Bronchial epithelial cell (primary cell): Measurements from ENCODE around the gene FGFR3. TPM values are rescaled to one million over a fixed set of nuclear protein-coding genes. Genes with fewer than 3 reads are reported as not detected.

ENCODE experiments used
- DNase-seq: peaks from one replicate; pipeline ENCODE4 v3.0.0-alpha.2; 2010; ENCODE audit warnings: low read depth
- FAIRE-seq: peaks from 2 replicates; lab custom pipeline; 2011; peaks lifted over from hg19 to GRCh38; lab: Jason Lieb, UNC
- H3K27me3 ChIP-seq: 2 replicates; pipeline ENCODE4 v1.5.1; 2011; ENCODE audit warnings: low read length; ENCODE audit not compliant: control insufficient read depth, insufficient read depth
- H3K36me3 ChIP-seq: 2 replicates; pipeline ENCODE4 v1.5.1; 2011; ENCODE audit warnings: low read length; ENCODE audit not compliant: control insufficient read depth, insufficient read depth
- H3K4me3 ChIP-seq: 2 replicates; pipeline ENCODE4 v1.5.1; 2011; ENCODE audit warnings: mild to moderate bottlenecking, low read depth, low read length, control low read depth
- CTCF ChIP-seq: IDR thresholded peaks from 2 replicates; pipeline ENCODE4 v1.5.1; 2011; ENCODE audit warnings: mild to moderate bottlenecking, moderate library complexity, low read length, control low read depth, inconsistent platforms; ENCODE audit not compliant: insufficient read depth, severe bottlenecking
- total RNA-seq: library from RNA; depleted of rRNA; stranded (reverse); fragments of >200 nt; gene quantifications from 2 replicates; pipeline ENCODE4 v1.2.1, GENCODE V29; 2014

The FGFR3 gene
- total RNA-seq, 1 donor from 2014 or later, result 29.0 TPM

DNA sequence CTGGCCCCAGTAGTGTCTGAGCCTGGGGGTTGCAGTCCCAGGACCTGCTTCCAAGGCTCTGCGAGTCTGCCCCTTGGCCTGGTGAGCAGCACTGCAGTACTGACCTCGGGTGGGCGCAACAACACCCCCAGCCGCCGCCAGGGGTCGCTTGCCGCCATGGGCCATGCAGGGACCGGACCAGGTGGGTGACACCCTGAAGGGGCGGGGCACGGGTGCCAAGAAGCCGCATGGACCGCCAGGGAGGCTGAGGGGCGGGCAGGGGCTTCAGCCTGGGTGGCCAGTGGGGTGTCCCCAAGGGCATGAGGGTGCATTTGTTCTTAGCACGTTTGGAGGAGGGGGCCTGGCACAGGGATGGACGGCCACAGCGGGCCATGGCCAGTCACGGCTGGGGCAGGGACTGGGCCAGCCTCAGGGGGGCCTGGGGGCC, 46.8 kb upstream of the FGFR3 start:
- H3K27me3 ChIP-seq, result no peaks in the 10 kb centered on the region
- DNase-seq (peak; percentile 42), FAIRE-seq (no peak)
- TF ChIP-seq CTCF, result peak; percentile 83
- H3K4me3 ChIP-seq, result no peak overlapping the region
- H3K36me3 ChIP-seq, result no peaks in the 10 kb centered on the region

DNA sequence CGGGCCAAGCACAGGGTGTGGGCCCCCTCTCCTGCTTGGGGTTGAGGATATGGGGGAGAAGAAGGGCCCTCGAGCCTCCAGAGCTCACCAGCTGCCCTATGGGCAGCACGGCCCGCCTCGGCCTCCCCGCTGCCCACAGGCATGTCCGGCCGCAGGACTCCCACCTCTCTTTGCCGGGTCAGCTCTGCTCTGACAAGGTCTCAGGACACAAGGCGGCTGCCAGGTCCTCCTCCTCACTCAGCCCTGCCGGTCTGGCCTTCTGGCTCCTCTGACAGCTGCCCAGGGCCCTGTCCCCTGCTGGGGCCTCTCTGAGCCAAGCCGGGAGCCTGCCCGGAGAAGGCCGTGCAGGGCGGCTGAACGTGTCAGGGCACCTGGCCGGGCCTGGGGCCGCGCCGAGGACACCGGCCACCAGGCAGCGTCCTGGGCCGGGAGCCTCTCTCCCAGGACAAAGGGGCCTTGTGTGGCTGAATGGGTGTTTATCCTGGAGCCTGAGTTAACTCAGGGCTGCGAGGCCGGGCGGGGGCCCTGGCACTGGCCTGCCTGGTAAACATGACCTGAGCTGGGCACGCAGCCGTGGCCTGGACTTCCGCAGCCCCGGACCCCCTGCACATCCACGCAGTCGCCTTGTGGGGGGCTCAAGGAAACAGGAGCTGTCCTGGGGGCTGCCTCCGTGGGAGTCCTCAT, 46.0 kb upstream of the FGFR3 start:
- TF ChIP-seq CTCF, result no peak
- no peaks in the 10 kb centered on the region for H3K36me3 ChIP-seq
- DNase-seq, result no peak
- no peaks in the 10 kb centered on the region for H3K27me3 ChIP-seq
- no peak overlapping the region for H3K4me3 ChIP-seq
- FAIRE-seq, result no peak

GRCh38 chr4:1747603-1747967, 45.5 kb upstream of the FGFR3 start:
- DNase-seq (no peak), FAIRE-seq (no peak)
- no peak overlapping the region for H3K4me3 ChIP-seq
- no peaks in the 10 kb centered on the region for H3K27me3 ChIP-seq
- H3K36me3 ChIP-seq, result no peaks in the 10 kb centered on the region
- TF ChIP-seq CTCF, result no peak

DNA sequence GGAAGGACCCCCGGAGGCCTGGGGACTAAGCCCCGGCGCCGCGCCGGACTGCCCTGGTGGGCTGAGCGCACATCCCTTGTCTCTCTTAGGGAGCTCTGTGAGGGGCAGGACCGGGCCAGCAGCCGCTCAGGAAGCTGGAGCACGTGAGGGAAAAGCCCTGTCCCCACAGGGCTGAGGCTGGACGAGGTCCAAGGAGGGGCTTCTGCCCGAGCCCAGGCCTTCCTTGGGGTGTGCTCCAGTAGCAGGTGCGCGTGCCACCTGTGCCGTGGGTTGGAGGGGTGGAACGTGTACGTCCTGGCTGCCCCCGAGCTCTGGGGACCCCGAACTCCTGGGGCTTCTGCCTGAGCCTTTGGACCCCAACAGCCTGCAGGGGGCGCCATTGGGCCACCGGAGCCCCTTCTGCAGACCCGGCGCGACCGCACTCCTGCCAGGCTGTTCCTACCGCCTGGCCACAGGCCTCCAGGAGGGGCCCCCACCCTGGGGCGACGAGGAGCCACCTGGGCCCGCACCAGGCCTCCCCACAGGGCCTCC, 44.6 kb upstream of the FGFR3 start:
- peak; percentile 90 for TF ChIP-seq CTCF
- DNase-seq (peak; percentile 37), FAIRE-seq (no peak)
- no peaks in the 10 kb centered on the region for H3K36me3 ChIP-seq
- no peaks in the 10 kb centered on the region for H3K27me3 ChIP-seq
- H3K4me3 ChIP-seq, result no peak overlapping the region

DNA sequence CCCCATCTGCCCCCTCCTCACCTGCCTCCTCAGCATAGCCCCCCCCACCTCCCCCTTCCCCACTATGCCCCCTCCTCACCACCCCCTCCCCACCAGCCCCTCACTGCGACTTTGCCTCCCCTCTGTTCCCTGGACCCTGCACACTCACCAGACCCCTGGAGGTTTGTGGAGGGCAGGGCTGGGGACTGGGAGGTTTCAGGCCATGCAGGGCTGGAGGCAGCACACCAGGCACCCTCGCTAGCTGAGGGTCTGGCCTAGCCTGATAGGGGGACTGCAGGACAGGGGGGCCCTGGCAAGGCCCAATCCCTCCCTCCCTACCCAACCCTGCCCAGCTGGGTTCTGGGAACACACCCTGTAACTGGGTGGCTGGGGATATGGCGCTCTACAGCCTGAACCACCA, 43.7 kb upstream of the FGFR3 start:
- FAIRE-seq, result no peak
- Histone ChIP-seq H3K27me3 (no peaks in the 10 kb centered on the region), H3K36me3 (no peaks in the 10 kb centered on the region), H3K4me3 (no peak overlapping the region)
- DNase-seq, result no peak
- TF ChIP-seq CTCF, result no peak

DNA sequence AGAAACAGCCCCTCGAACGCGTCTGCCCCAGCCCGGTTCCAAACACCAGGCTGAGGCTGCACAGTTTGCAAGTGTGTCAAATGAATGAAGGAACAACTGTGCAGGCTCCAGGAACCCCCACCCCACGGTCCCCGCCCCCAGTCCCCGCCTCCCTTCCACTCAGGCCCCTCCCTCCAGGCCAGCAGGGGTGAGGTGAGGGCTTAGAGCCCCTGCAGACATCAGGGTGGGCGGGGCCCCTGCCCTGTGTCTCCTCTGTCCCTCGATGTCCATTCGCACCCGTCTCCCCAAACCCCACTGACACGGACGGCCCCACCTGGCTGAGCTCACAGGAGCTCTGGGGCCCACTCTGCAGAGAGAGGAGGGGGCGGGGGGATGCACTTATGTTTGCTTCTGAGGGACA, 43.3 kb upstream of the FGFR3 start:
- Histone ChIP-seq H3K36me3 (no peaks in the 10 kb centered on the region), H3K4me3 (no peak overlapping the region), H3K27me3 (no peaks in the 10 kb centered on the region)
- no peak for TF ChIP-seq CTCF
- FAIRE-seq (no peak), DNase-seq (no peak)
